Thoracic aorta (tissue), 2 donors: ENCODE data around the gene FUT3. TPM values are rescaled to one million over a fixed set of nuclear protein-coding genes. Genes with fewer than 3 reads are reported as not detected.

Experiments
- ATAC-seq: fragments of 150-250 bp; one replicate; pipeline ENCODE4 v1.8.0; 2017; ENCODE audit warnings: low read depth; ENCODE audit not compliant: insufficient number of reproducible peaks, low FRiP score
- DNase-seq: peaks from one replicate; pipeline ENCODE4 v3.0.0-alpha.2; 2020; ENCODE audit warnings: low spot score
- H3K27ac ChIP-seq, 2 donors: fragments of 200-600 bp; sonication (generic); 1 replicate in 1 of 2; 2 replicates in 1 of 2; pipeline ENCODE4 v1.5.1; 2016; ENCODE audit warnings: mild to moderate bottlenecking in 2 of 2, moderate library complexity in 2 of 2
- H3K27me3 ChIP-seq: fragments of 200-600 bp; sonication (generic); replicated peaks from 2 replicates; pipeline ENCODE4 v1.6.0; 2016; ENCODE audit warnings: mild to moderate bottlenecking; ENCODE audit not compliant: insufficient read depth
- H3K36me3 ChIP-seq: fragments of 200-600 bp; sonication (generic); one replicate; pipeline ENCODE4 v1.5.1; 2016
- H3K4me1 ChIP-seq, 2 donors: fragments of 200-600 bp; sonication (generic); 1 replicate in 1 of 2; 2 replicates in 1 of 2; pipeline versions ENCODE4 v1.5.1 to v1.6.0; 2016; ENCODE audit warnings: low read depth in 2 of 2, mild to moderate bottlenecking in 1 of 2; ENCODE audit not compliant: control insufficient read depth in 1 of 2
- H3K4me3 ChIP-seq: fragments of 200-600 bp; sonication (generic); 2 replicates; pipeline ENCODE4 v1.5.1; 2016; ENCODE audit warnings: mild to moderate bottlenecking
- H3K9me3 ChIP-seq: fragments of 200-600 bp; sonication (generic); 2 replicates; pipeline ENCODE4 v1.5.1; 2016
- CTCF ChIP-seq: fragments of 200-600 bp; sonication (generic); IDR thresholded peaks from one replicate; pipeline ENCODE4 v1.5.1; 2019; ENCODE audit warnings: antibody characterized with exemption
- total RNA-seq, 2 donors: library from RNA; depleted of rRNA; stranded (reverse); fragments of >200 nt; gene quantifications; one replicate each; pipeline versions ENCODE4 v1.1.0 to v1.2.3, GENCODE V29; 2016

Gene FUT3
- total RNA-seq, 2 donors from 2014 or later = not detected

DNA sequence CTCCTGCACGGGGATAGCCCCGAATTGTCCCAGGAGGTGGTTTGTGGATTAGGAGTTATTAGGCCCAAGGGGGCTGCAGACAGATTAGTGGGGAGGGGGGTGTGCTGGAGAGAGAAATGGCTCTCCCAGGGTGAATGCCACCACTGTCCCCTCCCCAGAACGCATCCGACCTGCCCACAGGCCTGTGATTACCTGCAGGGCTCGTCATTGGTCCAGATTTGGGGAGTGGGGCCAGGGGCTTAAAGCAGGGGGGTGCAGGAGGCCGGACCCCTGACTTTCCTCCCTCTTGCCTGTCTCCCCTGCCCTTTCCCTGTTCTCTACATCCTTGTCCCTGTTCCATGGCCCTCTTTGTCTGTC is 45.1 kb downstream of the FUT3 start:
- H3K9me3 ChIP-seq = no peaks in the 10 kb centered on the region
- no peak for TF ChIP-seq CTCF
- no peak for ATAC-seq
- H3K27ac ChIP-seq = no peak overlapping the region
- no peak overlapping the region for H3K4me3 ChIP-seq
- no peaks in the 10 kb centered on the region for H3K36me3 ChIP-seq
- H3K4me1 ChIP-seq = peaks cover 4 to 7% of the 10 kb centered on the region in 2 donors
- DNase-seq = no peak
- H3K27me3 ChIP-seq = peaks cover 16% of the 10 kb centered on the region

DNA sequence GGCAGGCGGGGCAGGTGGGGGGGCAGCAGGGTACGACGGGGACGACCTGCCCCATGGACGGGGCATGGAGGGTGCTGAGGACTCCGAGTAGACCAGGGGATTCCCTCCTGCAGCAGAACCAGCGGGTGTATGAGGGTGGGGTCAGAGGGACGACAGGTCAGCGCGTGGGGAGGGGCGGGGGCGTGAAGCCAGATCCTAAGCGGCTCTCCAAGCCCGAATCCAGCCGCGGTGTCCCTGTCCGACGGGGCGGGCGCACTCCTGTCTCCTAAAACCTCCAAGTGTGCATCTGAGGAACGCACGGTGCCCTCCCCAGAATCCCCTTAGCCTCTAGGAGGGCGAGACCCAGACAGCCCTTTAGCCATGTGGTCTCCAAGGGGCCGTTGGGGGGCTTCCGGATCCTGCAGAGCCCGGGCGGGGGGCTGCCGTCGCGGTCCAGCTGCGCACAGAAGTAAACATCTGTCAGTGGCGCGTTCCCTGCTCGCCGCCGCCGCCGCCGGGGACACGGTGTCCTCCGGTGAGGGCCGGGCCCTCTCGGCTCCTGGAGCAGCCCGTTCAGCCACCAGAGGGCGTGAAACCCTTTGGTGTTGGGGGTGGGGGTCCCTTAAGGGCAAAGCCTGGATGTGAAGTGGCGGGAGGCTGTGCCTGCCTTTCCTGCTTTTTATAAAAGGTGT is 45.7 kb downstream of the FUT3 start:
- Histone ChIP-seq H3K9me3 (no peaks in the 10 kb centered on the region), H3K4me1 (peaks cover 4 to 7% of the 10 kb centered on the region in 2 donors), H3K27me3 (peaks cover 16% of the 10 kb centered on the region), H3K36me3 (no peaks in the 10 kb centered on the region), H3K4me3 (no peak overlapping the region), H3K27ac (no peak overlapping the region)
- peak; percentile 47 for TF ChIP-seq CTCF
- ATAC-seq (no peak), DNase-seq (no peak)

- peak within 1 kb of the TSS in 1 of 2 donors; percentile 34 for H3K27ac ChIP-seq
- peaks cover 16% of the 10 kb centered on the region for H3K27me3 ChIP-seq
- H3K4me1 ChIP-seq = peaks cover 4 to 7% of the 10 kb centered on the region in 2 donors
- ATAC-seq (no peak), DNase-seq (no peak)
- H3K36me3 ChIP-seq = no peaks in the 10 kb centered on the region
- H3K4me3 ChIP-seq = peak within 1 kb of the TSS; percentile 61
- no peak for TF ChIP-seq CTCF
- H3K9me3 ChIP-seq = no peaks in the 10 kb centered on the region
These were observed 46.5 kb downstream of the FUT3 start, which contains the start of gene NRTN for GRCh38 chr19:5804516-5805461. Gene NRTN (plus strand): TSS chr19:5805067. CDS start chr19:5824166, 19,099 bp downstream.

DNA sequence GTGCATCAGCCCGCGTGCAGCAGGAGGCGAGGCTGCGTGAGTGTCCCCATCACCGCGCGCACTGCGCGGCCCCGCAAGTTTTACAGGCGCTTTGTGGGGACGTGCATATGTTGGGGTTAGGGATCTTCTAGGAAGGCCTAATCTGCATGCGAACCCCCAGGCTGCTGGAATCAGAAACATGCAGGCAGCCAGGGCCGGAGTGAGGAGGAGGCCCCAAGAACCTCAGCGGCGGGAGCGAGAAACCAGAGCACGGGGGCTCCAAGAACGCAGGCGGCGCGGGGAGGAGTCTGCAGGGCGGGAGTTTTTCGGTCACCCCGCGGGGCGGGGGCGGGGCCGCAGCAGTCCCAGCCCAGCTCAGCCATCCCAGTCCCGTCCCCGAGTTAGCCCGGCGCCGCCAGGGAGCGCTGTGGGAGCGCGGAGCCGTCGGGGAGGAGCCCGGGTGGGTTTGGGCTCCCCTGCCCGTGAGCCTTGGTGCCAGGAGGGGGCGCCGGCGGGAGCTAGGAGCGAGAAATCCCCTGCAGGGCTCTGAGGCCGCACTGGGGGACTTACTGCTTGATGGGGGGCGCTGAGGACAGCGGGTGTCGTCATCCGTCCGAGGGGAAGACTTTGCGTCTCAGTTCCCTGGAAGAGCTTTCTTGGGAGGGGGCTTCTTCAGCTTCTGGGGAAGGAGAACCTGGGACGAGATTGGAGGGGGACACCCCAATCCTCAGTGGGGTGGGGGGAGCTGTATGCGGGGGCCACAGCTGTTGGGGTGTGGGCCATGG is 47.3 kb downstream of the FUT3 start:
- no peaks in the 10 kb centered on the region for H3K36me3 ChIP-seq
- H3K27me3 ChIP-seq = peaks cover 16% of the 10 kb centered on the region
- peak overlapping the region in 1 of 2 donors; percentile 34 for H3K27ac ChIP-seq
- peak; percentile 68 for TF ChIP-seq CTCF
- peak overlapping the region; percentile 61 for H3K4me3 ChIP-seq
- DNase-seq = no peak
- peaks cover 4 to 7% of the 10 kb centered on the region in 2 donors for H3K4me1 ChIP-seq
- ATAC-seq = no peak
- no peaks in the 10 kb centered on the region for H3K9me3 ChIP-seq

DNA sequence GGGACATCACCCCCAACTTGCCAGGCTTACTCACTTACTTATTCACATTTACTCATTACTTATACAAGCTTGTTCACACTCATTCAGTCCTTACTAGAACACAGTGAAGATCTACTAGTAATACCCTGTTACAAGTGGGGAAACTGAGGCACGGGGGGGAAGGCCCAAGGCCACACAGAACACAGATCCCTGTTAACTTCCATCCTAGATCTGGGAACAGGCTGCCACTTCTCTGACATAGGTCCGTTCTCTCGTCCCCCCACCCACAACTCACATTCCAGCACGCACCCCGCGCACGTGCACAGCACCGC is 47.9 kb downstream of the FUT3 start:
- Histone ChIP-seq H3K27me3 (peaks cover 16% of the 10 kb centered on the region), H3K4me3 (peak overlapping the region; percentile 61), H3K27ac (no peak overlapping the region), H3K9me3 (no peaks in the 10 kb centered on the region), H3K4me1 (peaks cover 4 to 7% of the 10 kb centered on the region in 2 donors), H3K36me3 (no peaks in the 10 kb centered on the region)
- TF ChIP-seq CTCF = no peak
- no peak for ATAC-seq
- DNase-seq = no peak
